Measurements from ENCODE around the gene DOCK3.
"Not testable (repeated sequence)": the region's sequence is repeated elsewhere in the genome, so short reads cannot be mapped to it uniquely, and the experiment has no call there.

DOCK3 gene

GRCh38 chr3:50804376-50804775 is 129.6 kb downstream of the DOCK3 start:
- not testable (repeated sequence) for DNase-seq (ENCODE audit: low spot score)

GRCh38 chr3:50805321-50805720 is 130.6 kb downstream of the DOCK3 start:
- no peak for DNase-seq (ENCODE audit: low spot score)

GRCh38 chr3:50806031-50806430 is 131.3 kb downstream of the DOCK3 start:
- no peak for DNase-seq (ENCODE audit: low spot score)

- DNase-seq (ENCODE audit: low spot score), result no peak
Observed at GRCh38 chr3:50806806-50807205, 132.1 kb downstream of the DOCK3 start.

- DNase-seq (ENCODE audit: low spot score), result no peak
Observed at GRCh38 chr3:50807266-50807665, 132.5 kb downstream of the DOCK3 start.

- no peak for DNase-seq (ENCODE audit: low spot score)
Observed at GRCh38 chr3:50811893-50812292, 137.2 kb downstream of the DOCK3 start.

GRCh38 chr3:50815844-50816243 is 141.1 kb downstream of the DOCK3 start:
- DNase-seq (ENCODE audit: low spot score), result no peak

GRCh38 chr3:50816894-50817293 is 142.2 kb downstream of the DOCK3 start:
- DNase-seq (ENCODE audit: low spot score), result no peak

GRCh38 chr3:50817756-50818529 is 143.2 kb downstream of the DOCK3 start:
- DNase-seq (ENCODE audit: low spot score), result no peak

- DNase-seq (ENCODE audit: low spot score), result no peak
Observed at GRCh38 chr3:50819882-50820281, 145.2 kb downstream of the DOCK3 start.

GRCh38 chr3:50825841-50826240 is 151.1 kb downstream of the DOCK3 start:
- no peak for DNase-seq (ENCODE audit: low spot score)

GRCh38 chr3:50830451-50830850 is 155.7 kb downstream of the DOCK3 start:
- DNase-seq (ENCODE audit: low spot score), result no peak

- DNase-seq (ENCODE audit: low spot score), result not testable (repeated sequence)
Observed at GRCh38 chr3:50831009-50831408, 156.3 kb downstream of the DOCK3 start.

GRCh38 chr3:50840983-50841489 is 166.3 kb downstream of the DOCK3 start:
- no peak for DNase-seq (ENCODE audit: low spot score)

- DNase-seq (ENCODE audit: low spot score), result no peak
Observed at GRCh38 chr3:50848308-50848707, 173.6 kb downstream of the DOCK3 start.

- no peak for DNase-seq (ENCODE audit: low spot score)
Observed at GRCh38 chr3:50850639-50851511, 176.1 kb downstream of the DOCK3 start.

GRCh38 chr3:50853936-50854335 is 179.2 kb downstream of the DOCK3 start:
- DNase-seq (ENCODE audit: low spot score), result no peak

- DNase-seq (ENCODE audit: low spot score), result no peak
Observed at GRCh38 chr3:50862221-50862620, 187.5 kb downstream of the DOCK3 start.

GRCh38 chr3:50873376-50874157 is 198.8 kb downstream of the DOCK3 start:
- DNase-seq (ENCODE audit: low spot score), result no peak

- DNase-seq (ENCODE audit: low spot score), result not testable (repeated sequence)
Observed at GRCh38 chr3:50874876-50875275, 200.1 kb downstream of the DOCK3 start.

GRCh38 chr3:50876947-50877346 is 202.2 kb downstream of the DOCK3 start:
- DNase-seq (ENCODE audit: low spot score), result no peak

- not testable (repeated sequence) for DNase-seq (ENCODE audit: low spot score)
Observed at GRCh38 chr3:50882733-50883132, 208.0 kb downstream of the DOCK3 start.
